NCI-H1092 treated with DMSO at 0.1 percent for 48 hours (cell line): ENCODE results near the gene LARGE1.
"Not testable (repeated sequence)": the region's sequence is repeated elsewhere in the genome, so short reads cannot be mapped to it uniquely, and the experiment has no call there.

Source experiments
- DNase-seq: peaks from one replicate; lab custom pipeline; 2025; lab: John Stamatoyannopoulos, UW

LARGE1 gene

GRCh38 chr22:33418484-33418883, 501.8 kb downstream of the LARGE1 start:
- no peak for DNase-seq

DNA sequence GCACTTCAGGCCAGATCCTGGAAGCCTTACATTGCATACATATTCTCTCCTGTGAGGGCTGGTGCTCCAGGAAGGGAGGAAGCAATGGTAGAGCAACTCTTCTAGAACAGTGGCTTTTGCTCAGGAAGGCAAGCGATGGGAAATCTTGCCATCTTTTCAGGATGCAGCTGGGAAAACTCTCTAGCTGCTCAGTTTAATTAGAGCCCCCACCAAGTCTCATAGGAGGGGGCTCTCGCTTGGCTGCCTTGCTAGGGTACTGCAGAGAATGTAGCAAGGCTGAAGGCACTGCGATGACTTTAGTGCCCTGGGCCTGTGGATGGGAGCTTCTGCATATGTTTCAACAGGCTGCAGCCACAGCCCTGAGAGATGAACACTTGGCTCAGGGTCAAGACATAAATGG, 504.9 kb downstream of the LARGE1 start:
- no peak for DNase-seq

- DNase-seq: no peak
These were observed 511.2 kb downstream of the LARGE1 start for GRCh38 chr22:33409079-33409478.

DNA sequence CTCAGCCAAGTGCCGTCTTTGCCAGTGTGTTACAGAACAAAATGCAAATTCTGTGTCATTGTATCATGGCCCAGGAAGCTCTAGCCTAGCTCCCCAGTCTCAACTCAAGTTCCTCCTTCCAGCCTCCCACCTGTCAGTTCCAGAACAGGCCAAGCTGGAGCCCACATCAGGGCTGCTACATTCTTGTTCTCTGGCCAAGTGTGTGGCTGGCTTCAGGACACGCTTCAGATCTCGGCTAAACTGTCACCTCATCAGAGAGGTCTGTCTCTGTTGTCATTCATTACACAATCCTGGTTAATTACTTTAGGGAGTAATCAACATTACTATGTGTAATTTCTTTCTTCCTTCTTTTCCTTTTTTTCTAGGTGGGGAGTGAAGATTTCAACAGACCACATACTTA, 515.1 kb downstream of the LARGE1 start:
- DNase-seq: no peak

DNA sequence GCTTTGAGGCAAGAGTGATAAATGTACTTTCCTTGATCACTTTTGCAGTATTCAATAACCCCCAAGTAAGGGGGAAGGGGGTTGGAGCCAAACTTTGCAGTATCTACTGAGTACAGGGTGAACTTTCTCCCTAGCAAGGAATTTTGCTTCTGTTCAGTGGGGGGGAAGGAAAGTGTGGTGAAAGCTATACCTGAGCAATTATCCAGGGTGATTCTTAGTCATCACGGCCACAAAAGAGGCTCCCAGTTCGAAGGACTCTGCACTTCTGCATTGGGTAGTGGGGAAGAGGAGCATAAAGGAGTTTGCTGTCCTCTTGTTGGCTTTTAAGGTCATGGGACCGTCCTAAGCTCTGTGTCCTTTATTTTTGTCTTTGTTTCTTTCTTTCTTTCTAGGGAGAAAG, 515.6 kb downstream of the LARGE1 start:
- no peak for DNase-seq

DNA sequence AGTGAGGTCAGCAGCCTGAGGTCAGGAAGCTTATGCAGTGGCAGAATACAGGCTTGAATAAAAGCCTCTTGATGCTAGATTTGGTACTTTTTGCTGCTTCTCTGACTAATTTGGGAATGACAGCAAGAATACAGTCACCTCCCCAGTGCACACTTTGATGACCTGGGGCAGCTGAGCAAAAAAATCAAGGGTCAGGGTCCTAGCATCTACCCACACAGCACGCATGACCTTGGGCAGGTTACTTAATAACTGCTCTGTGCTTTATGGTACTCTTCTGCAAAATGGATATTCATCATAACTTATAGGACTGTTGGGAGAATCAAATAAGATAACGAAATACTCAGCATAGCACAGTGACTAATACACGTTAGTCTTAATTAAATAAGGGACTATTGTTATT, 518.0 kb downstream of the LARGE1 start:
- no peak for DNase-seq

GRCh38 chr22:33401291-33401690, 519.0 kb downstream of the LARGE1 start:
- DNase-seq: peak; percentile 18

GRCh38 chr22:33400891-33401290, 519.4 kb downstream of the LARGE1 start:
- DNase-seq: peak; percentile 9

DNA sequence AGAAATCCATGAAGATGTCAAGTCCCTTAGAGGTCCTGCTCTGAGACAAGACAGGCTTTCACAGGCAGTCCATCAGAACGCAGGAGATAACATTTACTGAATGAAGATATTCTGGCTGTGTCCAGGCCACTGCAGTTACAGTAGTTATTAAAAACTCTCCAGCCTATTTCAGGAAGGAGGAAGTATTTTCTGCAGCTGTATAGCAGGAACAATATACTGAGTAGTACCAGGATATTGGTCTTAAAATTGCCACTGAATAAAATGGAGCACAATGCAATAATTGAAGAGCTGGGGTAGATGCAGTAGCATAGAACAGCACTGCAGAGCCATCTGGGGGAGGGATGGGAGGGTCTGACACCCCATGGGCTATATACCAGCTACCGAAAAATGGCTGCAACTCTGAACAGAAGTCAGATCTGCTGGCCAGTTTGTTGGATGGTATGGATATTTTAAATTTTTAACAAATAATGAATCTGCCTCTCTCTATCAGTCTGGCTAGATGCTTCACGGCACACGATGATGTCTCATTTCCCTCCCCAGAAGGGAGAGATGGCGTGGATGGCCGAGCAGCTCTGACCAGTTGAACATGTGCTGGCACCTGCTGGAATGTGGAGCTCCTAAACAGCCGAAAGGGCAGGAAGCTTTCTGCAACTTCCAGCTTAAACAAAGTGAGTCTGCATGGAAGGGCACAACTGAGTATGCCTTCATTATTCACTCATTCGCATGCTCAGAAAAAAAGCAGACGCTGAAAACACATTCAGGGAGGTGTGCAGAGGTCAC, 520.0 kb downstream of the LARGE1 start:
- no peak for DNase-seq

- DNase-seq: no peak
These were observed 522.8 kb downstream of the LARGE1 start for GRCh38 chr22:33397381-33397907.

- DNase-seq: no peak
These were observed 526.8 kb downstream of the LARGE1 start for GRCh38 chr22:33393432-33393831.

DNA sequence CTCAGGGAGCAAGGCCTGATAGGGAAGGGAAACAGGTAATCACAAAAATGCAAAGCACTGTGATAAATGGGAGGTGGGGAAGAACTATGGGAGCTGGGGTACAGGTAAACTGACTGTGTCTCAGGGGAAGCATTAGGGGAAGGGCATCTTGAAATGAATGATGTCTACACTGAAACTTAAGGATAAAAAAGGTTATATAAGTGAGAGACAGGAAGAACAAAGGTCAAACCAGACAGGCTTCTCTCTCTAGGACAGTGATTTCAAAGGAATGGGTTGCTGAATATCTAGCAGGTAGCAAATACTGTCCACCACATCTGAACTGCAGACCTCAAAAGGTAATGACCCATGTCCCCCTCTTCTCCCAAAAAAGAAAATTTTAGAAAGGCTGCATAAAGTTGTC, 529.0 kb downstream of the LARGE1 start:
- DNase-seq: no peak

- peak; percentile 12 for DNase-seq
These were observed 530.3 kb downstream of the LARGE1 start for GRCh38 chr22:33389936-33390335.

GRCh38 chr22:33386270-33386669, 534.0 kb downstream of the LARGE1 start:
- DNase-seq: no peak

DNA sequence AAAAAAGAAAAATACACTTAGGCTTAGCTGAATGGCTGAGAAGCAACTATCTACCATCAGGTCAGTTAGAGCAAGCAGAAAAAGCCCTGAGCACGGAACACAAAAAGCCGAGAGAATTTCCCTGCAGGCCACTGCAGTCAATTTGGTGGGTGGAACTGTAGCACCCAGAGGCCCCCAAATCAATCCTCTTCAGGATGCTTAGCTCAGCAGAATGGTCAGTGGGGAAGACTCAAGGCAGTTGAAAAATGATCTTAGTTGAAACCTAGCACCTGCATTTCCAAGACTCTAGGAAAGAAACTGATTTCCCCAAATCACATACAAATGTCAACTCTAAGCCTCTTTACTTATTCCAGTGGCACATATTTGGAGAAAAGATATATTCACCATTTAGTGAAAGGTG, 534.7 kb downstream of the LARGE1 start:
- DNase-seq: no peak

- no peak for DNase-seq
These were observed 537.8 kb downstream of the LARGE1 start for GRCh38 chr22:33382436-33382835.

GRCh38 chr22:33381531-33382406, 538.5 kb downstream of the LARGE1 start:
- DNase-seq: no peak

GRCh38 chr22:33380789-33381530, 539.3 kb downstream of the LARGE1 start:
- DNase-seq: no peak

GRCh38 chr22:33379836-33380235, 540.4 kb downstream of the LARGE1 start:
- DNase-seq: no peak

DNA sequence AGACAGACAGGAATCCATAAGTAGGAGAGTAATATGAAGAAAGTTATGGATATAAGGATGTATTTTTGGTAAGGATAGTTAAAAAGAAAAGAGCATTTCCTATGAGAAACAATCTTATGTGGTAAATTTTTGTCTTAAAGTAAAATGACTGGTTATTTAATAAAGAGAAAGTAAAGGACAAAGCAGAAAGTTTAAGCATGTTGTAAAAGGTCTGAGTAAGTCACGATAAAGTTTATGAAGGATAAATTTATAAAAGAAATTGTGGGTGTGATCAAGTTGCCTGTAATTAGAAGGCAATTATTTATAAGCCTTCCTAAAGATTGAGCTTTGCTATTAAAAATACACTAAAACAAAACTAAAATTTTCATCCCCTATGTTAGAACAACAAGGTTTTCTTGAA, 547.4 kb downstream of the LARGE1 start:
- no peak for DNase-seq

DNA sequence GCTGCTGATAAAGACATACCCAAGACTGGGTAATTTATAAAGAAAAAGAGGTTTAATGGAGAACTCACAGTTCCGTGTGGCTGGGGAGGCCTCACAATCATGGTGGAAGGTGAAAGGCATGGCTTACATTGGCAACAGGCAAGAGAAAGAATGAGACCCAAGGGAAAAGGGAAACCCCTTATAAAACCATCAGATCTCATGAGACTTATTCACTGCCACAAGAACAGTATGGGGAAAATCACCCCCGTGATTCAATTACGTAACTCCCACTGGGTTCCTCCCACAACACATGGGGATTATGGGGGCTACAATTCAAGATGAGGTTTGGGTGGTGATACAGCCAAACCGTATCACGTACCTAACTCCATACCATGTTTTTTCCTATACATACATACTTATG, 557.0 kb downstream of the LARGE1 start:
- not testable (repeated sequence) for DNase-seq

DNA sequence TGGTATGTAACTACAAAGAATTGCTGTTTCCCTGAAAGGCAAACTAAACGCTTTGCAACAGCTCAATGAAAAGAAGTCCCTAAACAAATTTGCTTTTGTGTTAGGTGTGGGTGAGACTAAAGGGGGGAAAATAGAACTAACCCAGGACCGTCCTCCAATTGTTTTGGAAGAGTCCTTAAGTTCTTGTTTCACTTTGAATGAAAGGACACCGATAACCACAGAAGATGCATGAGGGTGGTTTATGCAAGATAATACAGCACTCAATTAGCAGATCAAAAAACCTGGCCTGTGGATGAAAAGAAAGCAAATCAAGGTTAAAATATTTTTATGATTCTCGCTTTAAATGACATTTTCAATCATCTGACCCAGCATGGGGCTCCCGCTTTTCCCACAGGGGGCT, 557.6 kb downstream of the LARGE1 start:
- DNase-seq: no peak
